T follicular helper cell (primary cell): Measurements from ENCODE around the gene SULT1E1.

Source experiments
- DNase-seq: peaks from one replicate; pipeline ENCODE4 v3.0.0-alpha.2; 2020; ENCODE audit warnings: low read depth

The SULT1E1 gene

DNA sequence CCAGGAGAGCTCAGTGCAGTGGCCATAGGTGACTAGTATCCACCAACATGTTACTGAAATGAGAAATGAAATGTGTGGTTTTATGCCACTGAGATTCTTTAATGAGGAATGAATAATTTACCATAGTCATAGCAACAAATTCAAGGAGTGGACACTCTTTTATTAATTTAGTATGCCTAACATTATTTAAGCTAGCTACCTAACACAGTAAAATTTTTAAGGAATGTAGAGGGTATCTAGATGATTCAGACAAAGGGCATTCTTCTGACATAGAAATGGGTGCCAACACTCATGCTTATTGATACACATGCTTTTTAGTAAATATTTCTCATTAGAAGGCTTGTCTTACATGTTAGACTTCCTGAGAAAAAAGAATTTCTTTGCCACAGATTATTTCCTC, 66.2 kb downstream of the SULT1E1 start:
- DNase-seq: no peak
